ENCODE results near the gene TRIM6. TPM values are rescaled to one million over a fixed set of nuclear protein-coding genes. Genes with fewer than 3 reads are reported as not detected.

Gene TRIM6
- total and polyA plus RNA-seq, 9 donors = 2.3 to 6.3 (median 4.2) TPM

GRCh38 chr11:5625281-5625680, 28.8 kb downstream of the TRIM6 start:
- intact Hi-C loops (cut with DNase I) = no loop called here
- Histone ChIP-seq H3K4me3 (peak overlapping the region; percentile 54), H3K27me3 (no peaks in the 10 kb centered on the region), H3K9me3 (no peaks in the 10 kb centered on the region), H3K36me3 (no peaks in the 10 kb centered on the region), H3K27ac (peak overlapping the region in 1 of 2 donors; percentile 16), H3K4me1 (ENCODE audit: insufficient read depth) (peaks cover 10% of the 10 kb centered on the region)
- no peak for TF ChIP-seq POLR2A (IDR thresholded peaks at IDR 0.05)
- no peak for DNase-seq
- WGBS, 3 donors = 3 to 9% (median 6%) methylated on average over 4 of the region's 4 CpGs

GRCh38 chr11:5626196-5626595, 29.8 kb downstream of the TRIM6 start:
- WGBS, 3 donors = 61 to 73% (median 68%) methylated on average over 5 of the region's 5 CpGs

GRCh38 chr11:5631417-5631816, 35.0 kb downstream of the TRIM6 start:
- intact Hi-C loops (cut with DNase I) = loop anchor here in 1 of 4 donors (10.0 kb wide), 1 partner anchor 357 kb away; no protein-coding TSS in a partner anchor
- DNase-seq = no peak
- Histone ChIP-seq H3K4me3 (no peak overlapping the region), H3K4me1 (ENCODE audit: insufficient read depth) (no peaks in the 10 kb centered on the region), H3K9me3 (no peaks in the 10 kb centered on the region), H3K36me3 (no peaks in the 10 kb centered on the region), H3K27ac (no peak overlapping the region), H3K27me3 (no peaks in the 10 kb centered on the region)
- TF ChIP-seq POLR2A (IDR thresholded peaks at IDR 0.05) (no peak), CTCF (IDR thresholded peaks at IDR 0.05) (no peak), EP300 (IDR thresholded peaks at IDR 0.05) (no peak)
- WGBS, 3 donors = 19 to 47% (median 21%) methylated on average over 2 of the region's 2 CpGs

More at GRCh38 chr11:5626196-5626595, 29.8 kb downstream of the TRIM6 start:
- no peak for DNase-seq
- intact Hi-C loops (cut with DNase I) = no loop called here
- Histone ChIP-seq H3K27me3 (no peaks in the 10 kb centered on the region), H3K4me1 (ENCODE audit: insufficient read depth) (peaks cover 10% of the 10 kb centered on the region), H3K27ac (no peak overlapping the region), H3K4me3 (no peak overlapping the region), H3K36me3 (no peaks in the 10 kb centered on the region), H3K9me3 (no peaks in the 10 kb centered on the region)
- TF ChIP-seq EP300 (IDR thresholded peaks at IDR 0.05) (no peak), POLR2A (IDR thresholded peaks at IDR 0.05) (no peak), CTCF (IDR thresholded peaks at IDR 0.05) (no peak)

- TF ChIP-seq POLR2A (IDR thresholded peaks at IDR 0.05) (no peak), EP300 (IDR thresholded peaks at IDR 0.05) (no peak), CTCF (IDR thresholded peaks at IDR 0.05) (no peak)
- H3K4me3 ChIP-seq = no peak overlapping the region
- no peak for DNase-seq
- intact Hi-C loops (cut with DNase I) = loop anchor here in 1 of 4 donors (10.0 kb wide), 1 partner anchor 357 kb away; no protein-coding TSS in a partner anchor
- H3K27ac ChIP-seq = no peak overlapping the region
- no peaks in the 10 kb centered on the region for H3K36me3 ChIP-seq
- WGBS, 3 donors = 75 to 80% (median 78%) methylated on average over 5 of the region's 5 CpGs
- no peaks in the 10 kb centered on the region for H3K27me3 ChIP-seq
- H3K4me1 ChIP-seq (ENCODE audit: insufficient read depth) = no peaks in the 10 kb centered on the region
- no peaks in the 10 kb centered on the region for H3K9me3 ChIP-seq
These were observed 35.7 kb downstream of the TRIM6 start for GRCh38 chr11:5631969-5632635.

- 89 to 98% (median 96%) methylated on average over 1 of the region's 1 CpG for WGBS, 3 donors
- no peak for DNase-seq
- Histone ChIP-seq H3K36me3 (no peaks in the 10 kb centered on the region), H3K27ac (no peak overlapping the region), H3K27me3 (no peaks in the 10 kb centered on the region), H3K4me3 (no peak overlapping the region), H3K4me1 (ENCODE audit: insufficient read depth) (no peaks in the 10 kb centered on the region), H3K9me3 (no peaks in the 10 kb centered on the region)
- TF ChIP-seq CTCF (IDR thresholded peaks at IDR 0.05) (no peak), EP300 (IDR thresholded peaks at IDR 0.05) (no peak)
- intact Hi-C loops (cut with DNase I) = loop anchor here in 1 of 4 donors (10.0 kb wide), 1 partner anchor 365 kb away; no protein-coding TSS in a partner anchor
These were observed 43.5 kb downstream of the TRIM6 start for GRCh38 chr11:5639953-5640352.
